C1 segment of cervical spinal cord (tissue), 14 donors: ENCODE measurements around the gene CYSRT1.

Experiments
- DNase-seq, 14 donors: peaks; one replicate each; lab custom pipeline; 2025; lab: John Stamatoyannopoulos, UW

The CYSRT1 gene

GRCh38 chr9:137251490-137252268, 26.7 kb downstream of the CYSRT1 start:
- no peak for DNase-seq

GRCh38 chr9:137252555-137253506, 27.9 kb downstream of the CYSRT1 start:
- DNase-seq, result no peak

GRCh38 chr9:137253717-137254623, 29.0 kb downstream of the CYSRT1 start:
- DNase-seq, result no peak

- DNase-seq, result peak; percentile 19 to 98 (median 86)
Observed at GRCh38 chr9:137254624-137255447, 29.9 kb downstream of the CYSRT1 start, which contains the start of gene NELFB. Gene NELFB, plus strand, starts transcription at chr9:137255327.

GRCh38 chr9:137255448-137256114, 30.6 kb downstream of the CYSRT1 start:
- DNase-seq, result no peak

GRCh38 chr9:137256362-137256761, 31.4 kb downstream of the CYSRT1 start:
- no peak for DNase-seq

- DNase-seq, result no peak
Observed at GRCh38 chr9:137256856-137257255, 31.9 kb downstream of the CYSRT1 start.

- DNase-seq, result peak in 2 of 14 donors; percentile 20 to 29
Observed at GRCh38 chr9:137262173-137262908, 37.4 kb downstream of the CYSRT1 start.

- no peak for DNase-seq
Observed at GRCh38 chr9:137262909-137263285, 37.9 kb downstream of the CYSRT1 start.

GRCh38 chr9:137263506-137263905, 38.5 kb downstream of the CYSRT1 start:
- DNase-seq, result no peak

GRCh38 chr9:137264067-137264466, 39.1 kb downstream of the CYSRT1 start:
- no peak for DNase-seq

- no peak for DNase-seq
Observed at GRCh38 chr9:137265496-137266161, 40.7 kb downstream of the CYSRT1 start.

- DNase-seq, result no peak
Observed at GRCh38 chr9:137266162-137266527, 41.2 kb downstream of the CYSRT1 start.

- no peak for DNase-seq
Observed at GRCh38 chr9:137266585-137267453, 41.8 kb downstream of the CYSRT1 start.

GRCh38 chr9:137267933-137268355, 43.0 kb downstream of the CYSRT1 start:
- no peak for DNase-seq

GRCh38 chr9:137268538-137269201, 43.7 kb downstream of the CYSRT1 start:
- DNase-seq, result no peak

- DNase-seq, result no peak
Observed at GRCh38 chr9:137269231-137269772, 44.3 kb downstream of the CYSRT1 start.
